ENCODE data around the gene TPST2.
A peak's percentile ranks its signal among the peaks of the same experiment; 100 is the strongest.

TPST2 gene

GRCh38 chr22:26576026-26576680 is 13.8 kb downstream of the TPST2 start:
- Histone ChIP-seq H3K9me3 (ENCODE audit: control insufficient read depth, low read length) (no peaks in the 10 kb centered on the region), H3K4me3 (ENCODE audit: low read length) (no peak overlapping the region), H3K27me3 (replicated peaks; ENCODE audit: control insufficient read depth, insufficient read depth, low read length) (no peaks in the 10 kb centered on the region), H3K4me1 (ENCODE audit: control insufficient read depth, insufficient read depth, low read length) (peaks cover 4% of the 10 kb centered on the region), H3K36me3 (ENCODE audit: control insufficient read depth, insufficient read depth, low read length, severe bottlenecking) (no peaks in the 10 kb centered on the region), H3K9ac (ENCODE audit: low read length) (no peak overlapping the region)
- no peak for DNase-seq (ENCODE audit: low read depth)

DNA sequence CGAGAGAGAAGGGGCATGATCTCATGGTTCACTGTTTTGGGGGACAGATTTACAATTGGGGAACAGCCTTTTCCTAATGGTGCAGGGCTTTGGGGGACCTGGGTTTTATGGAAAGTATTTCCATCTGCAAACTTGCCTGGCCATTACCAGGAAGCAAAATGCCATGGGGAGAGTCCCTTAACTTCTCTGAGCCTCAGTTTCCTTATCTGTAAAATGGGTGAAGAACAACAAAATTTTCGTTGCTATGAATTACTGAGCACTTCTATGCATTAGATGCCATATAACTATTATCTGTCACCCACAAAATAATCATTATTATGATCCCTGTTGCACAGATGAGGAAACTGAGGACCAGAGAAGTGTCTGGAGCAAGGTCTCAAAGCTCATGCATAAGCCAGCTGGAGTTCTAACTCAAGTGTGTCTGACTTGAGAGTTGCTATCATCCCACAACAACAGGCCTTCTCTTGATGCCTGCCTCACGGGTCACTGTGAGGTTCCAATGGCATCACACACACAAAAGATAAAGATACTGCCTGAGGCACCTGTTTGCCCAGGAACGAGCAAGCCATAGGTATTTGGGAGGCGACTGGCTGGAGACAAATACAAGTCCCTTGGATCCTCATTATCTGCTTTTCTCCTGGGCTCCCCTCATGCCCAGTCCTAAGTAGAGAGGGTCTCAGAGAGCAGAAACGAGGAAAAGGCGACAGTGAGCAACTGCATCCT is 15.8 kb downstream of the TPST2 start:
- peaks cover 4% of the 10 kb centered on the region for H3K4me1 ChIP-seq (ENCODE audit: control insufficient read depth, insufficient read depth, low read length)
- no peak overlapping the region for H3K4me3 ChIP-seq (ENCODE audit: low read length)
- no peak overlapping the region for H3K9ac ChIP-seq (ENCODE audit: low read length)
- no peaks in the 10 kb centered on the region for H3K36me3 ChIP-seq (ENCODE audit: control insufficient read depth, insufficient read depth, low read length, severe bottlenecking)
- no peak for DNase-seq (ENCODE audit: low read depth)
- no peaks in the 10 kb centered on the region for H3K9me3 ChIP-seq (ENCODE audit: control insufficient read depth, low read length)
- no peaks in the 10 kb centered on the region for H3K27me3 ChIP-seq (replicated peaks; ENCODE audit: control insufficient read depth, insufficient read depth, low read length)

GRCh38 chr22:26573026-26573662 is 16.8 kb downstream of the TPST2 start:
- peak; percentile 13 for DNase-seq (ENCODE audit: low read depth)
- Histone ChIP-seq H3K27me3 (replicated peaks; ENCODE audit: control insufficient read depth, insufficient read depth, low read length) (no peaks in the 10 kb centered on the region), H3K4me3 (ENCODE audit: low read length) (no peak overlapping the region), H3K36me3 (ENCODE audit: control insufficient read depth, insufficient read depth, low read length, severe bottlenecking) (no peaks in the 10 kb centered on the region), H3K9me3 (ENCODE audit: control insufficient read depth, low read length) (no peaks in the 10 kb centered on the region), H3K4me1 (ENCODE audit: control insufficient read depth, insufficient read depth, low read length) (peaks cover 4% of the 10 kb centered on the region), H3K9ac (ENCODE audit: low read length) (no peak overlapping the region)

GRCh38 chr22:26570864-26571525 is 18.9 kb downstream of the TPST2 start:
- no peaks in the 10 kb centered on the region for H3K9me3 ChIP-seq (ENCODE audit: control insufficient read depth, low read length)
- no peak overlapping the region for H3K9ac ChIP-seq (ENCODE audit: low read length)
- H3K36me3 ChIP-seq (ENCODE audit: control insufficient read depth, insufficient read depth, low read length, severe bottlenecking): no peaks in the 10 kb centered on the region
- no peaks in the 10 kb centered on the region for H3K27me3 ChIP-seq (replicated peaks; ENCODE audit: control insufficient read depth, insufficient read depth, low read length)
- H3K4me1 ChIP-seq (ENCODE audit: control insufficient read depth, insufficient read depth, low read length): peaks cover 4% of the 10 kb centered on the region
- DNase-seq (ENCODE audit: low read depth): no peak
- H3K4me3 ChIP-seq (ENCODE audit: low read length): no peak overlapping the region

DNA sequence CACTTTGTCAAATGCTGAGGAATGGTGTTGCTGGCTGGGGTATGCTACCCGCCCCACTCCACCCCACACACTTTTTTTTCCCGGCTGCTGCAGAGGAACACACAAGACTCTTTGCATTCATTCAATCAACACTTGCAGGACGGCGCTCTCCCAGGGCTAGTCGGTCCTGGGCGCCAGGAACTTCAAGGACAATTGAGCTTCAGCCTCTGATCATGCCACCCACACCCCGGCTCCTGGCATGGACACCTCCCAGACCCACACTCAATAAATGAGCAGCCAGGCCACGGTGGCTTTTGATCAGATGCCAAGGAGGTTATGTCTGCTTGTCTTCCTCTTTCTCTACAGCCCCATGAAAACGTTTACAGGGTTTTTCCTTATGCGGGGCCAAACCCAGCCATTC is 19.8 kb downstream of the TPST2 start:
- no peaks in the 10 kb centered on the region for H3K36me3 ChIP-seq (ENCODE audit: control insufficient read depth, insufficient read depth, low read length, severe bottlenecking)
- peaks cover 4% of the 10 kb centered on the region for H3K4me1 ChIP-seq (ENCODE audit: control insufficient read depth, insufficient read depth, low read length)
- H3K4me3 ChIP-seq (ENCODE audit: low read length): no peak overlapping the region
- H3K9ac ChIP-seq (ENCODE audit: low read length): no peak overlapping the region
- H3K9me3 ChIP-seq (ENCODE audit: control insufficient read depth, low read length): no peaks in the 10 kb centered on the region
- H3K27me3 ChIP-seq (replicated peaks; ENCODE audit: control insufficient read depth, insufficient read depth, low read length): no peaks in the 10 kb centered on the region
- no peak for DNase-seq (ENCODE audit: low read depth)

DNA sequence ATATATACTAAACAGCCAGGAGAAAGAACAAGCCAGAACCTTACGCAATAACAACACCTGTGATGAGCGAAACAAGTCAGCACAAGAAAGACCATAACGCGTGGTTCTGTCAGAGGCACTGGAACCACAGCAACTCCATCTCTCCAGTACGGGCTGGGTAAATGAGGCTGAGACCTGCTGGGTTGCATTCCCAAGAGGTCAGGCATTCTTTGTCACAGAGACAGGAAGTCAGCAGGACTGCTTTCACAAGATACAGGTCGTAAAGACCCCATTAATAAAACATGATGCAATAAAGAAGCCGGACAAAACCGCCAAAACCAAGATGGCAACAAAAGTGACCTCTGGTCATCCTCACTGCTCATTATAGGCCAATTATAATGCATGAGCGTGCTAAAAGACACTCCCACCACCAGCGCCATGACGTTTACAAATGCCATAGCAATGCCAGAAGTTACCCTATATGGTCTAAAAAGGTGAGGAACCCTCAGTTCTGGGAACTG is 21.7 kb downstream of the TPST2 start:
- Histone ChIP-seq H3K4me1 (ENCODE audit: control insufficient read depth, insufficient read depth, low read length) (no peaks in the 10 kb centered on the region), H3K9me3 (ENCODE audit: control insufficient read depth, low read length) (no peaks in the 10 kb centered on the region), H3K36me3 (ENCODE audit: control insufficient read depth, insufficient read depth, low read length, severe bottlenecking) (no peaks in the 10 kb centered on the region), H3K27me3 (replicated peaks; ENCODE audit: control insufficient read depth, insufficient read depth, low read length) (no peaks in the 10 kb centered on the region), H3K9ac (ENCODE audit: low read length) (no peak overlapping the region), H3K4me3 (ENCODE audit: low read length) (no peak overlapping the region)
- no peak for DNase-seq (ENCODE audit: low read depth)

- DNase-seq (ENCODE audit: low read depth): no peak
- Histone ChIP-seq H3K36me3 (ENCODE audit: control insufficient read depth, insufficient read depth, low read length, severe bottlenecking) (no peaks in the 10 kb centered on the region), H3K4me3 (ENCODE audit: low read length) (no peak overlapping the region), H3K9ac (ENCODE audit: low read length) (no peak overlapping the region), H3K4me1 (ENCODE audit: control insufficient read depth, insufficient read depth, low read length) (no peaks in the 10 kb centered on the region), H3K27me3 (replicated peaks; ENCODE audit: control insufficient read depth, insufficient read depth, low read length) (no peaks in the 10 kb centered on the region), H3K9me3 (ENCODE audit: control insufficient read depth, low read length) (no peaks in the 10 kb centered on the region)
These were observed 22.3 kb downstream of the TPST2 start for GRCh38 chr22:26567610-26568009.

DNA sequence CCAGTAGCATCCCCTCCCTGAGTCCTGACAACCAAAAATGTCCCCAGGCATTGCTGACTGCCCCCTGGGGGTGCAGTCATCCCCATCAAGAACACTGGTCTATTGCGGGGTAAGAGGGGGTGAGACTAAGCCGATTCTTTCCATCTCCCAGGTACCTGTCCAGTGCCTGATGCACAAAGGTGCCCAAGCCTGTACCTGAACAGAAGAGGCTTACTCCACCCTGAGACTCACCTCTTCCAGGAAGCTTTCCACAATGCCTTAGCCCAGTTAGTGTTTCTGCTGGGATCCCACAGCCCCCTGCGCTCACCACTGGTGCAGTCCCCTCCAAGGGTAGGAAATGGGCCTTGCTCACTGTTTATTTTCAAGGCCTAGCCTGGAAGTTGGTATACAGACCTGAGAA is 22.9 kb downstream of the TPST2 start:
- DNase-seq (ENCODE audit: low read depth): no peak
- Histone ChIP-seq H3K9me3 (ENCODE audit: control insufficient read depth, low read length) (no peaks in the 10 kb centered on the region), H3K4me3 (ENCODE audit: low read length) (no peak overlapping the region)

DNA sequence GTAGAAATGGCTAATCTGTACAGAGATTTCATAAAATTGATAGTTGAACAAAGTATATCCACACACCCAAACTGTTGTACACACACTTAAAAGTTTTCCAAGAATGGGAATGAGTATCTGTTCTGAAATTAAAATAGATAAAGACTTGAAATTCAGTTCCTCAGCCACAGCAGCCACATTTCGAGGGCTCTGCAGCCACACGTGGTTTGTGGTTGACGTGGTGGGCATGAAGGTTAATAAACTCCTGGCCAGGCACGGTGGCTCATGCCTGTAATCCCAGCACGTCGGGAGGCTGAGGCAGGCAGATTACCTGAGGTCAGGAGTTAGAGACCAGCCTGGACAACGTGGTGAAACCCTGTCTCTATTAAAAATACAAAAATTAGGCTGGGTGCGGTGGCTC is 24.0 kb downstream of the TPST2 start:
- Histone ChIP-seq H3K4me1 (ENCODE audit: control insufficient read depth, insufficient read depth, low read length) (no peaks in the 10 kb centered on the region), H3K9me3 (ENCODE audit: control insufficient read depth, low read length) (no peaks in the 10 kb centered on the region), H3K27me3 (replicated peaks; ENCODE audit: control insufficient read depth, insufficient read depth, low read length) (no peaks in the 10 kb centered on the region), H3K36me3 (ENCODE audit: control insufficient read depth, insufficient read depth, low read length, severe bottlenecking) (no peaks in the 10 kb centered on the region), H3K9ac (ENCODE audit: low read length) (no peak overlapping the region), H3K4me3 (ENCODE audit: low read length) (no peak overlapping the region)
- no peak for DNase-seq (ENCODE audit: low read depth)

More for the DNA sequence above, 22.9 kb downstream of the TPST2 start:
- no peaks in the 10 kb centered on the region for H3K4me1 ChIP-seq (ENCODE audit: control insufficient read depth, insufficient read depth, low read length)
- H3K9ac ChIP-seq (ENCODE audit: low read length): no peak overlapping the region
- H3K36me3 ChIP-seq (ENCODE audit: control insufficient read depth, insufficient read depth, low read length, severe bottlenecking): no peaks in the 10 kb centered on the region
- H3K27me3 ChIP-seq (replicated peaks; ENCODE audit: control insufficient read depth, insufficient read depth, low read length): no peaks in the 10 kb centered on the region

GRCh38 chr22:26565181-26565580 is 24.8 kb downstream of the TPST2 start:
- Histone ChIP-seq H3K9me3 (ENCODE audit: control insufficient read depth, low read length) (no peaks in the 10 kb centered on the region), H3K27me3 (replicated peaks; ENCODE audit: control insufficient read depth, insufficient read depth, low read length) (no peaks in the 10 kb centered on the region), H3K4me1 (ENCODE audit: control insufficient read depth, insufficient read depth, low read length) (no peaks in the 10 kb centered on the region), H3K4me3 (ENCODE audit: low read length) (no peak overlapping the region), H3K9ac (ENCODE audit: low read length) (no peak overlapping the region), H3K36me3 (ENCODE audit: control insufficient read depth, insufficient read depth, low read length, severe bottlenecking) (no peaks in the 10 kb centered on the region)
- DNase-seq (ENCODE audit: low read depth): no peak

- no peaks in the 10 kb centered on the region for H3K36me3 ChIP-seq (ENCODE audit: control insufficient read depth, insufficient read depth, low read length, severe bottlenecking)
- no peak for DNase-seq (ENCODE audit: low read depth)
- H3K4me1 ChIP-seq (ENCODE audit: control insufficient read depth, insufficient read depth, low read length): no peaks in the 10 kb centered on the region
- no peak overlapping the region for H3K4me3 ChIP-seq (ENCODE audit: low read length)
- no peak overlapping the region for H3K9ac ChIP-seq (ENCODE audit: low read length)
- H3K9me3 ChIP-seq (ENCODE audit: control insufficient read depth, low read length): no peaks in the 10 kb centered on the region
- H3K27me3 ChIP-seq (replicated peaks; ENCODE audit: control insufficient read depth, insufficient read depth, low read length): no peaks in the 10 kb centered on the region
These were observed 25.3 kb downstream of the TPST2 start for GRCh38 chr22:26564672-26565071.

Measured in adipocyte (in vitro differentiated cells).